GM12878 (cell line): ENCODE results near the gene GNL3L. TPM values are rescaled to one million over a fixed set of nuclear protein-coding genes. Genes with fewer than 3 reads are reported as not detected.
A peak's percentile ranks its signal among the peaks of the same experiment; 100 is the strongest.

Experiments used
- CREB1 ChIP-seq: IDR thresholded peaks from 2 replicates; pipeline ENCODE4 v1.6.1; 2012; ENCODE audit warnings: low read depth, mild to moderate bottlenecking, inconsistent platforms
- CREM ChIP-seq: IDR thresholded peaks from 2 replicates; pipeline ENCODE4 v1.6.1; 2014; ENCODE audit warnings: antibody characterized with exemption, low read depth
- EED ChIP-seq: sonication (generic); IDR thresholded peaks from 2 replicates; pipeline ENCODE4 v1.6.1; 2016; ENCODE audit warnings: antibody characterized with exemption, low read depth
- ETV6 ChIP-seq, 2 experiments: fragments of 450-650 bp in 1 of 2; IDR thresholded peaks in 1 of 2; conservative IDR thresholded peaks in 1 of 2; 2 replicates each; pipeline ENCODE4 v1.6.1; 2014; ENCODE audit warnings: antibody characterized with exemption in 1 of 2, borderline replicate concordance in 1 of 2, low read depth in 1 of 2, mild to moderate bottlenecking in 1 of 2, moderate library complexity in 1 of 2
- JUNB ChIP-seq: IDR thresholded peaks from 2 replicates; pipeline ENCODE4 v1.6.1; 2016; ENCODE audit warnings: antibody characterized with exemption, mild to moderate bottlenecking
- KDM1A ChIP-seq: fragments of 200-600 bp; sonication (generic); IDR thresholded peaks from 2 replicates; pipeline ENCODE4 v1.6.1; 2016; ENCODE audit warnings: borderline replicate concordance
- LARP7 ChIP-seq: fragments of 450-650 bp; IDR thresholded peaks from 2 replicates; pipeline ENCODE4 v1.6.1; 2017; ENCODE audit warnings: mild to moderate bottlenecking
- NBN ChIP-seq: fragments of 450-650 bp; IDR thresholded peaks from 2 replicates; pipeline ENCODE4 v1.6.1; 2016
- NFYA ChIP-seq: IDR thresholded peaks from 2 replicates; pipeline ENCODE4 v1.6.1; 2011; ENCODE audit warnings: low read depth, mild to moderate bottlenecking, low read length, improper control_type of control experiment, borderline replicate concordance
- PBX3 ChIP-seq: IDR thresholded peaks from 2 replicates; pipeline ENCODE4 v1.6.1; 2011; ENCODE audit warnings: mild to moderate bottlenecking, low read depth, low read length, moderate library complexity; ENCODE audit not compliant: insufficient replicate concordance
- PML ChIP-seq: IDR thresholded peaks from 2 replicates; pipeline ENCODE4 v1.6.1; 2012; ENCODE audit warnings: low read length, inconsistent platforms
- RB1 ChIP-seq: fragments of 450-650 bp; formaldehyde crosslinking; IDR thresholded peaks from 2 replicates; pipeline ENCODE4 v1.6.1; 2017; ENCODE audit warnings: mild to moderate bottlenecking, borderline replicate concordance
- SIN3A ChIP-seq: IDR thresholded peaks from 2 replicates; pipeline ENCODE4 v1.6.1; 2012; ENCODE audit warnings: low read depth, low read length, improper control_type of control experiment
- STAT1 ChIP-seq: fragments of 450-650 bp; conservative IDR thresholded peaks from 2 replicates; pipeline ENCODE4 v1.6.1; 2014; ENCODE audit warnings: antibody characterized with exemption, mild to moderate bottlenecking
- TARDBP ChIP-seq: IDR thresholded peaks from 2 replicates; pipeline ENCODE4 v1.6.1; 2016; ENCODE audit warnings: borderline replicate concordance
- ZNF622 ChIP-seq: fragments of 450-650 bp; IDR thresholded peaks from 2 replicates; pipeline ENCODE4 v1.6.1; 2017; ENCODE audit warnings: mild to moderate bottlenecking, inconsistent platforms
- polyA plus RNA-seq, 11 experiments: library from polyadenylated mRNA; depleted of rRNA in 4 of 11; unstranded in 6 of 11; stranded (reverse) in 5 of 11; fragments of >200 nt; fragmentation: Nextera tagmentation in 4 of 11; fragmentation: Illumina TruSeq in 1 of 11; extraction: Ambion mirVana in 4 of 11; extraction: Trizol in 1 of 11; gene quantifications; 1 replicate in 1 of 11; 2 replicates in 10 of 11; pipeline versions ENCODE4 v1.2.1 to v1.2.3, GENCODE V29; 2011 to 2016; ENCODE audit warnings: inconsistent platforms in 2 of 11, missing spikeins in 2 of 11, low read depth in 1 of 11
- total RNA-seq, 4 experiments: library from RNA; depleted of rRNA in 3 of 4; stranded (reverse); fragments of >200 nt in 3 of 4; fragmentation: Illumina TruSeq in 1 of 4; extraction: Trizol in 1 of 4; gene quantifications; 2 replicates each; pipeline versions ENCODE4 v1.2.1 to v1.2.3, GENCODE V29; 2013 to 2021
- TF ChIP-seq, protein P1 (sequence below): fragments of 450-650 bp; IDR thresholded peaks from 2 replicates; pipeline ENCODE4 v1.6.1; 2017; ENCODE audit warnings: antibody characterized with exemption, mild to moderate bottlenecking, moderate library complexity
- TF ChIP-seq, protein P2 (sequence below): fragments of 450-650 bp; IDR thresholded peaks from 2 replicates; pipeline ENCODE4 v1.6.1; 2017; ENCODE audit warnings: borderline replicate concordance
- TF ChIP-seq, protein P3 (sequence below): fragments of 150-350 bp; IDR thresholded peaks from 2 replicates; pipeline ENCODE4 v1.6.1; 2016; ENCODE audit warnings: low read depth, low read length

Gene GNL3L
- total and polyA plus RNA-seq, 10 of the 15 experiments (the other 5 are each of a cell fraction or from before 2014, with no cell fraction given), result 5.8 to 57.9 (median 29.1) TPM

DNA sequence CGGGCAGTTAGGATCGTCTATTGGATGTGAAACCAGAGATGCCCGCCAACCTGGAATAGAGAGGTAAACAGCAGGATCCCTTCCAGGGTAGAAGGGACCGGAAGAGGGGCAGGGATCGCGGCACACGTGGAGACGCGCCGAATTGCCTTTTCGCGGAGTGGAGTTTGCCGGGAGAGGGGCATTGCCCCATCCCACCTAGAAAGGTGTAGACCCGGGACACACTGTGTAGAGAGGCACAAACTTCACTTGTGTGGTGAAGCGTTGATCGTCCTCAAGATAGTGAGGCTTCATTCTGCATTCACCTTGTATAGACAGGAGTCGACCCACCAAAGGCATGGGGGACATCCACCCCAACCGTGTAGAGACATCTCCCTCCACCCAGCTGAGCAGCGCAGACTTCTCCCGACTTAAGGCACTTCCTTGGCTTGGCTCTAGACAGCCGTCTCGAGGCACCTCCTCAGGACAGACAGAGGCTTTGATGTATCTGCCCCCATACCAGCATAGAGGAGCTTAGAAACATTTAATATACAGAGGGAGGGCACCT, 410 bp downstream of the GNL3L start (continued):
- TF ChIP-seq PBX3 (no peak), ZNF622 (no peak), KDM1A (no peak), JUNB (no peak), CREB1 (0 out of 2 replicates have a peak, but pooled peaks have one; percentile 12), RB1 (no peak), NFYA (no peak), SIN3A (peak; percentile 78; the same call in 1 of the 2 replicates), ETV6 (conservative IDR thresholded peaks at IDR 0.05 in 1 of 2, IDR thresholded peaks at IDR 0.05 in 1 of 2; ENCODE audit: borderline replicate concordance in 1 of 2, low read depth in 1 of 2) (0 out of 4 replicates have a peak, but pooled peaks of 1 of the 2 experiments have one; percentile 25), PML (no peak), TARDBP (no peak), NBN (no peak), EED (no peak), LARP7 (no peak), CREM (no peak), STAT1 (no peak)
- TF ChIP-seq, protein P1, sequence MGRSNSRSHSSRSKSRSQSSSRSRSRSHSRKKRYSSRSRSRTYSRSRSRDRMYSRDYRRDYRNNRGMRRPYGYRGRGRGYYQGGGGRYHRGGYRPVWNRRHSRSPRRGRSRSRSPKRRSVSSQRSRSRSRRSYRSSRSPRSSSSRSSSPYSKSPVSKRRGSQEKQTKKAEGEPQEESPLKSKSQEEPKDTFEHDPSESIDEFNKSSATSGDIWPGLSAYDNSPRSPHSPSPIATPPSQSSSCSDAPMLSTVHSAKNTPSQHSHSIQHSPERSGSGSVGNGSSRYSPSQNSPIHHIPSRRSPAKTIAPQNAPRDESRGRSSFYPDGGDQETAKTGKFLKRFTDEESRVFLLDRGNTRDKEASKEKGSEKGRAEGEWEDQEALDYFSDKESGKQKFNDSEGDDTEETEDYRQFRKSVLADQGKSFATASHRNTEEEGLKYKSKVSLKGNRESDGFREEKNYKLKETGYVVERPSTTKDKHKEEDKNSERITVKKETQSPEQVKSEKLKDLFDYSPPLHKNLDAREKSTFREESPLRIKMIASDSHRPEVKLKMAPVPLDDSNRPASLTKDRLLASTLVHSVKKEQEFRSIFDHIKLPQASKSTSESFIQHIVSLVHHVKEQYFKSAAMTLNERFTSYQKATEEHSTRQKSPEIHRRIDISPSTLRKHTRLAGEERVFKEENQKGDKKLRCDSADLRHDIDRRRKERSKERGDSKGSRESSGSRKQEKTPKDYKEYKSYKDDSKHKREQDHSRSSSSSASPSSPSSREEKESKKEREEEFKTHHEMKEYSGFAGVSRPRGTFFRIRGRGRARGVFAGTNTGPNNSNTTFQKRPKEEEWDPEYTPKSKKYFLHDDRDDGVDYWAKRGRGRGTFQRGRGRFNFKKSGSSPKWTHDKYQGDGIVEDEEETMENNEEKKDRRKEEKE, result no peak
- TF ChIP-seq, protein P2, sequence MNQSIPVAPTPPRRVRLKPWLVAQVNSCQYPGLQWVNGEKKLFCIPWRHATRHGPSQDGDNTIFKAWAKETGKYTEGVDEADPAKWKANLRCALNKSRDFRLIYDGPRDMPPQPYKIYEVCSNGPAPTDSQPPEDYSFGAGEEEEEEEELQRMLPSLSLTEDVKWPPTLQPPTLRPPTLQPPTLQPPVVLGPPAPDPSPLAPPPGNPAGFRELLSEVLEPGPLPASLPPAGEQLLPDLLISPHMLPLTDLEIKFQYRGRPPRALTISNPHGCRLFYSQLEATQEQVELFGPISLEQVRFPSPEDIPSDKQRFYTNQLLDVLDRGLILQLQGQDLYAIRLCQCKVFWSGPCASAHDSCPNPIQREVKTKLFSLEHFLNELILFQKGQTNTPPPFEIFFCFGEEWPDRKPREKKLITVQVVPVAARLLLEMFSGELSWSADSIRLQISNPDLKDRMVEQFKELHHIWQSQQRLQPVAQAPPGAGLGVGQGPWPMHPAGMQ, result no peak
- TF ChIP-seq, protein P3, sequence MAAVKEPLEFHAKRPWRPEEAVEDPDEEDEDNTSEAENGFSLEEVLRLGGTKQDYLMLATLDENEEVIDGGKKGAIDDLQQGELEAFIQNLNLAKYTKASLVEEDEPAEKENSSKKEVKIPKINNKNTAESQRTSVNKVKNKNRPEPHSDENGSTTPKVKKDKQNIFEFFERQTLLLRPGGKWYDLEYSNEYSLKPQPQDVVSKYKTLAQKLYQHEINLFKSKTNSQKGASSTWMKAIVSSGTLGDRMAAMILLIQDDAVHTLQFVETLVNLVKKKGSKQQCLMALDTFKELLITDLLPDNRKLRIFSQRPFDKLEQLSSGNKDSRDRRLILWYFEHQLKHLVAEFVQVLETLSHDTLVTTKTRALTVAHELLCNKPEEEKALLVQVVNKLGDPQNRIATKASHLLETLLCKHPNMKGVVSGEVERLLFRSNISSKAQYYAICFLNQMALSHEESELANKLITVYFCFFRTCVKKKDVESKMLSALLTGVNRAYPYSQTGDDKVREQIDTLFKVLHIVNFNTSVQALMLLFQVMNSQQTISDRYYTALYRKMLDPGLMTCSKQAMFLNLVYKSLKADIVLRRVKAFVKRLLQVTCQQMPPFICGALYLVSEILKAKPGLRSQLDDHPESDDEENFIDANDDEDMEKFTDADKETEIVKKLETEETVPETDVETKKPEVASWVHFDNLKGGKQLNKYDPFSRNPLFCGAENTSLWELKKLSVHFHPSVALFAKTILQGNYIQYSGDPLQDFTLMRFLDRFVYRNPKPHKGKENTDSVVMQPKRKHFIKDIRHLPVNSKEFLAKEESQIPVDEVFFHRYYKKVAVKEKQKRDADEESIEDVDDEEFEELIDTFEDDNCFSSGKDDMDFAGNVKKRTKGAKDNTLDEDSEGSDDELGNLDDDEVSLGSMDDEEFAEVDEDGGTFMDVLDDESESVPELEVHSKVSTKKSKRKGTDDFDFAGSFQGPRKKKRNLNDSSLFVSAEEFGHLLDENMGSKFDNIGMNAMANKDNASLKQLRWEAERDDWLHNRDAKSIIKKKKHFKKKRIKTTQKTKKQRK, result no peak
